Measurements from ENCODE around the gene OR2T12. TPM values are rescaled to one million over a fixed set of nuclear protein-coding genes. Genes with fewer than 3 reads are reported as not detected.
"Not testable (repeated sequence)": the region's sequence is repeated elsewhere in the genome, so short reads cannot be mapped to it uniquely, and the experiment has no call there.

The OR2T12 gene, protein sequence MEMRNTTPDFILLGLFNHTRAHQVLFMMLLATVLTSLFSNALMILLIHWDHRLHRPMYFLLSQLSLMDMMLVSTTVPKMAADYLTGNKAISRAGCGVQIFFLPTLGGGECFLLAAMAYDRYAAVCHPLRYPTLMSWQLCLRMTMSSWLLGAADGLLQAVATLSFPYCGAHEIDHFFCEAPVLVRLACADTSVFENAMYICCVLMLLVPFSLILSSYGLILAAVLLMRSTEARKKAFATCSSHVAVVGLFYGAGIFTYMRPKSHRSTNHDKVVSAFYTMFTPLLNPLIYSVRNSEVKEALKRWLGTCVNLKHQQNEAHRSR
- total RNA-seq: not detected
- long read RNA-seq: 0 reads

DNA sequence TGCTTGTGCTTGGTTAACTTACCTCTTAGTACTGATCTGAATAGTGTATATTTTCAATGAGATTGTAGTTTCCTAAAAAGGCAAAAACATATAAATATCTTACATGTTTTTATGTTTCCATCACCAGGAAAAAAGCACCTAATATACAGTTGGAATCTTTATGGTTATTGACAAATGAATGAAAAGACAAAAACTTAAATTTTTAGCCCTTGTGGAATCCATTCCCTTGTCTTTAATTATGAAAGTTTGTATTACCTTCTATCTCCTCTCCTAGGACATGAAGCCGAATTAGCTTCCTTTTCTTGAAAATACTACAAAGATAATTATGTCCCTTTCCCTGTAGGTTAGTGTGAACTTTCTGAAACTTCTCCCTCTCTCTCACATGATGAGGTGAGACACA is at the start of gene OR2T12:
Gene OR2T12, minus strand, starts transcription at position 101 of the 400 bp plus-strand sequence. CDS start 7,846 bp downstream, outside the sequence.
- no peak for ATAC-seq (ENCODE audit: poor library complexity)
- DNase-seq: no peak
- intact Hi-C loops (cut with DNase I): no loop called here

DNA sequence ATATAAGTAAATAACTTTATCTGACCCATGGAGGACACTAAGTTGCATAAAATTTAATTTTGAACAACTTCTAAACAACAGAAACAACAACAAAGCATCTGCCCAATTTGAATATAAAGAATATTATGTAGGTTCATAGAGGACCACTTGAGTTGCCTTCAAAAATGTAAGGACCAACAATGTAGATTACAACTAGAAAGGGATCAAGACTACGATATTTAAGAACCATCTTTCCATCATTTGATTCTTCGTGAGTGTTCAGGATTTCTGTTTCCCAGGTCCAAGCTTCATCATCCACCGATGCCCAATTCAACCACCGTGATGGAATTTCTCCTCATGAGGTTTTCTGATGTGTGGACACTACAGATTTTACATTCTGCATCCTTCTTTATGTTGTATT is 45.3 kb upstream of the OR2T12 start, which contains the start of gene OR14C36:
Gene OR14C36, plus strand, starts transcription at position 301 of the 400 bp plus-strand sequence. Its CDS starts 0 bp downstream, at position 301.
- DNase-seq (no peak), ATAC-seq (ENCODE audit: poor library complexity) (no peak)
- intact Hi-C loops (cut with DNase I): no loop called here

DNA sequence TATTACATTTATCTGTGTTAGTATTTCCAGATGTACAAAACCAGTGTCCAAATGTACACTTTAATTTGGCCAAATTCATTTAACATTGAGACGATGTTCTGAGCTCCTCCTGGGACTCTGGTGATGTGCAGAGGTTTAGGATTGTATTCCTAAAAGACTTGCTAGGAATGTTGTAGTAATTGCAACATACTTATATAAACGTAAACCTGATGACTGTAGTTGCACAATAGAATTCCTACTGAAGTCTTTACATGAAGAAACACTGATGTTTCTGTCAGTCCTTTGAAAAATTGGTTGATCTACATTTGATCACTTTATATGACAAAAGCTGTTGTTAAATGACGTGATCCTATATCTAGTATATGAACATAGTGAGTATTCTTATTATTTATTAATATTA is 40.2 kb upstream of the OR2T12 start:
- intact Hi-C loops (cut with DNase I): no loop called here
- DNase-seq (no peak), ATAC-seq (ENCODE audit: poor library complexity) (no peak)

DNA sequence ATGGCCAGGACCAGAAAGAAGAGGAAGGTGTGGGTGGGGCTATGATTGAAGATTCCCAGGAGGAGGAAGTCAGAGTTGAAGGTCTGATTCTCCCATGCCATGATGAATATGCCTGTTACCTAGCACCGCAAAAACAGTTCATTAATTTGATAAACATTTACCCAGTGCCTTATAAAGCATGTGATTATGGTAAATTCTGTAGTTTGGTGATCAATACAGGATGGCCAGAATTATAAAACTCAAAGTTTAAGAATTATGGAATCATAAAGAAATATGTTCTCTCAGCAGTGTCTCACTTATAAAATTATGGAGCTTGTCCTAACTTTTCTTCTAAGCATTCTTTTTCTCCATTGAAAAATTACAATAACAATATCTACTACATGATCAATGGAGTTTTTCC is 21.2 kb upstream of the OR2T12 start, which contains the start of gene OR2M7:
Gene OR2M7, minus strand, starts transcription at position 101 of the 400 bp plus-strand sequence. Its CDS starts 0 bp downstream, at position 101.
- ATAC-seq (ENCODE audit: poor library complexity) (no peak), DNase-seq (no peak)
- intact Hi-C loops (cut with DNase I): no loop called here

DNA sequence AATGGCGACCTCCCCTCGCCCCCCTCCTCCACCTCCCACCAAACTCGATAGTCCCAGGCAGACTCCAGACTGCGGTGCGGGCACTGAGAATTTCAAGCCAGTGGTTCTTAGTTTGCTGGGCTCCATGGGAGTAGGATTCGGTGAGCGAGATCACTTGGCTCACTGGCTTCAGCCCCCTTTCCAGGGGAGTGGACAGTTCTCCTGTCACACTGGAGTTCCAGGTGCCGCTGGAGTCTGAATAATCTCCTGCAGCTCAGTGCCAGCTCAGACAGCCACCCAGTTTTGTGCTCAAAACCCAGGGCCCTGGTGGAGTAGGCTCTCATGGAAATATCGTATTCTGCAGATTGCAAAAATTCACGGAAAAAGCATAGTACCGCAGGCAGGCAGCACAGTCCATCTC is 13.6 kb upstream of the OR2T12 start:
- ATAC-seq (ENCODE audit: poor library complexity): no peak
- intact Hi-C loops (cut with DNase I): no loop called here
- no peak for DNase-seq

DNA sequence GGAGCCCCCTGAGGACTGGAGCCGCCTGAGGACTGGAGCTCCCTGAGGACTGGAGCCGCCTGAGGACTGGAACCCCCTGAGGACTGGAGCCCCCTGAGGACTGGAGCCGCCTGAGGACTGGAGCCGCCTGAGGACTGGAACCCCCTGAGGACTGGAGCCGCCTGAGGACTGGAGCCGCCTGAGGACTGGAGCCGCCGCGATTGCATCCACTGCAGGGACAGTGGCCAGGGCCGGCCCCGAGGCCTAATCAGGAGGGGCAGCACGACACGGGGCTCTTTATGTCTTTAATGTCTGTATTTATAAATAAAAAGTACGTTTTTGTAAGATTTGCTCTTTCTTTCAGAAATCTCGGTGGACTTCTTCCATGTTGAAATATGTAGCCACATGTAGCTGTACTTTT is 3.5 kb upstream of the OR2T12 start:
- DNase-seq; ATAC-seq (ENCODE audit: poor library complexity); intact Hi-C loops (cut with DNase I): not testable (repeated sequence)

DNA sequence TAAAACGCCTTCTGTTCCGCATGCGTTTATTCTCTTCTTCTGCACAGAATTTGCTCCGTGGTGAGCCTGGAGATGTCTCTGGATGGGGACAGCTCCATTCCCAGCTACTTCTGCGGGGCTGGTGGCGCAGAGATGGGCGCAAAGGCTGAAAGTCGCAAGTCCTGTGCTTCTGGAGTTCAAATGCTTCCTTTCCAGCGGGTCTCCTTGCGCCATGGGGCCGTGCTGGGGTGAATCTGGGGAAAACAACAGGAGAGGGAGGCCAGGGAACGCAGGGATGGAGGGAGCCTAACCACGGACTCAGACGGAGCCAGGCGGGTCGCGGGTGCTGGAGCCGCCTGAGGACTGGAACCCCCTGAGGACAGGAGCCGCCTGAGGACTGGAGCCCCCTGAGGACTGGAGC is 2.9 kb upstream of the OR2T12 start:
- ATAC-seq (ENCODE audit: poor library complexity): no peak
- DNase-seq: no peak
- intact Hi-C loops (cut with DNase I): no loop called here

DNA sequence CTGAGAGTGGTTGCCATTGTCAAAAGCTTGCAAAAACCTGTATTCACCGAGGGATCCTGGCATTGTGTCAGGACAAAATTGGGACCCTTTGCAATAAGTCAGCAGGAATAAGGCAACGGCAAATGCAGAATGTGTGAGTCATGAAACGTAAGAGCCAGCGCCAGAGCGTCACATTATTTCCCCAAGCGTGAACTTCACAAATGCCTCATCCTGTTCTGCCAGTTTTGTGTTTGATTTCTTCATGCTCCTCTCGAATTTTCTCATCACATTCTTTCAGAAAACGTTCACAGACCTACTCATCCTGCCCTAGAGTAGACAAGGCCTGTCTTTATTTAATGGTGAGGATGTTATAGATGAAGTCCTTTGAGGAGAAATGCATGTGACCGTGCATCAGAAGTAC is 2.4 kb upstream of the OR2T12 start:
- ATAC-seq (ENCODE audit: poor library complexity); DNase-seq; intact Hi-C loops (cut with DNase I): not testable (repeated sequence)

DNA sequence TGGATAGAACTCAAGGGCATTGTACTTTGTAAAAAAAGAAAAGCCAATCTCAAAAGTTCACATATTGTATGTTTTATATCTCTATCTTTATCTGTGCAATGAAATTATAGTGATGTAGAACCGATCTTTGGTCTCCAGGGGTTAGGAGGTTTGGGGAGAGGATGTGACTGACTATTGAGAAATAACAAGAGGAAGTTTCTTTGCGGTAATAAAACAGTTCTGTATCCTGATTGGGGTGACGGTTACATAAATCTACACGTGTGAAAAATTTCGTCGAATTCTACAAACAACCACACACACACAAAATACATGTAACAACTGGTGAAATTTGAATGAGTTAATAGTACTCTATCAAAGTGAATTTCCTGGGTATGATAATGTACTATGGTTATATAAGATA is 14.8 kb downstream of the OR2T12 start:
- intact Hi-C loops (cut with DNase I): no loop called here
- ATAC-seq (ENCODE audit: poor library complexity) (no peak), DNase-seq (no peak)

DNA sequence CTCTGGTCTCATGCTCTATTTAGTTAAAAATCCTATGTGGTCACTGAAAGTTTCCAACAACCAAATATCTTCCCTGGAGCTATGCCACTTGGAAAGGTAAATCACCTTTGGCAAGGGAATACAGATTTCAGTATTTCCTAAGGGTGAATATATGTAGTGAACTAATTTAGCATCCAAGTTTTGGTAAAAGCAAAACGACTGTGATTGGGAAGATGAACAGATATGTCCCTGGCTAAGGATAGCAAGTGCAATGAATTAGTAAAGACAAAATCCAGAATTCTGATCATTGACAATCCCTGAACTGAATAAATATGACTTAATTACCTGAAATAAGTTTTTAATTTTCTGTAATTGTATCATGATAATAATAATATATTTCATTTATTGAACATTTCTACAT is 25.3 kb downstream of the OR2T12 start, which contains the start of gene OR2T33:
Gene OR2T33, minus strand, starts transcription at position 101 of the 400 bp plus-strand sequence. CDS start 4,162 bp downstream, outside the sequence.
- ATAC-seq (ENCODE audit: poor library complexity): no peak
- intact Hi-C loops (cut with DNase I): no loop called here

DNA sequence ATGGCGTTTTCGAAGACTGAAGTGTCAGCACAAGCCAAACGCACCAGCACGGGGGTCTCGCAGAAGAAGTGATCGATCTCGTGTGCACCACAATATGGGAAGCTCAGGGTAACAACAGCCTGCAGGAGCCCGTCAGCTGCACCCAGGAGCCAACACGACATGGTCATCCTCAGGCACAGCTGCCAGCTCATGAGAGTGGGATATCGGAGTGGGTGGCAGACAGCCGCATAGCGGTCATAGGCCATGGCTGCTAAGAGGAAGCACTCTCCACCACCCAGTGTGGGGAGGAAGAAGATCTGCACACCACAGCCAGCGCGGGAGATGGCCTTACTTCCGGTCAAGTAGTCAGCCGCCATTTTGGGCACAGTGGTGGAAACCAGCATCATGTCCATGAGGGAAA is 30.0 kb downstream of the OR2T12 start:
- intact Hi-C loops (cut with DNase I); DNase-seq; ATAC-seq (ENCODE audit: poor library complexity): not testable (repeated sequence)

More for the DNA sequence above, 25.3 kb downstream of the OR2T12 start, which contains the start of gene OR2T33:
- no peak for DNase-seq

DNA sequence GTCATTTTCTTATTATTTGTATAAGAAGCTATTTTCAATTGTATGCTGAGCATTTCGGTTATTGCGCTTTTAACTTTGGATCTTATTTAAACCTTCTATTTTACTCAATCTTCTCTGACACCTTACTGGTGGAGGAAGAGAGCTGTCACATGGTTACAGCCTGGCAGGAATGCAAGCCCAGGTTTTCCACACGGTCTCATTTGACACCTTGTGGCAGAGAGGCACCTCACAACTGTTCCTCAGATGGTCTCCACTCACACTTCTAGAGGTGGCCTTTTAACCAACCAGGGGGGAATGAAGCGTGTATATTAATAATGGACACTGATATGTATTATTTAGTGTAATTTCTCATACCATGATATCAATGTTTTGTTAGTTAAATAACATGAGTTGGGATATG is 35.0 kb downstream of the OR2T12 start:
- intact Hi-C loops (cut with DNase I): no loop called here
- DNase-seq (no peak), ATAC-seq (ENCODE audit: poor library complexity) (no peak)

DNA sequence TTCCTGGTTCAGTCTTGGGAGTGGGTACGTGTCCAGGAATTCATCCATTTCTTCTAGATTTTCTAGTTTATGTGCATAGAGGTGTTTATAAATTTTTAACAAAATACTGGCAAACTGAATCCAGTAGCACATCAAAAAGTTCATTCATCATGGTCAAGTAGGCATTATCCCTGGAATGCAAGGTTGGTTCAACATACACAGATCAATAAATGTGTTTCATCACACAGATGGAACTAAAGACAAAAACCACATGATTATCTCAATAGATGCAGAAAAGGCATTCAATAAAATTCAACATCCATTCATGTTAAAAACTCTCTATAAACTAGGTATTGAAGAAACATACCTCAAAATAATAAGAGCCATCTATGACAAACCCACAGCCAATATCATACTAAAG is 43.9 kb downstream of the OR2T12 start:
- ATAC-seq (ENCODE audit: poor library complexity); DNase-seq; intact Hi-C loops (cut with DNase I): not testable (repeated sequence)

DNA sequence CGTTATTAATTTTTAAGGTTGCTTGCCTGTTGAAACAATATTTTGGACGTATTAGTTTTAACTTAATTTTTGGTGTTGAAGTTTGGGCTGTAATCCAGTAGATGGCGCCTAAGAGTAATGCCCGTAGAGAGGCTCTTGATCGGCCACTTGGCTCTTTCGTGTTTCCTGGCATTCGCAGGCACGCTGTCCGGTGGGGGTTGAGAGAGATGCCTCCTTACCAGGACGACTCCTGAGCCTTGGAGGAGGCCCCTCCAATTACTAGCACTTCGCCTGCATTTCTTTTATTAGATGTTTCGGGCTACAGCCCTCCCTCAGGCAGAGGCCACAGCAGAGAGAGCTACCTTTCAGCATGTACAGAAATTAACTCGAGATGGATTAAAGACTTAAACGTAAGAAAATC is 60.0 kb downstream of the OR2T12 start:
- ATAC-seq (ENCODE audit: poor library complexity) (no peak), DNase-seq (no peak)
- intact Hi-C loops (cut with DNase I): no loop called here

Other genes with a start within 250 kb of the OR2T12 start
- not detected for gene OR2L13, start 208.2 kb downstream of the OR2T12 start, total RNA-seq
- not detected for gene OR2M5, start 158.3 kb downstream of the OR2T12 start, total RNA-seq
- not detected for gene OR2M2, start 128.6 kb downstream of the OR2T12 start, total RNA-seq
- gene OR2M3, start 106.2 kb downstream of the OR2T12 start, total RNA-seq: not detected
- not detected for gene OR2M4, start 72.0 kb downstream of the OR2T12 start, total RNA-seq
- not detected for gene OR2T33, start 25.4 kb downstream of the OR2T12 start, total RNA-seq
- not detected for gene OR2M7, start 21.1 kb upstream of the OR2T12 start, total RNA-seq
- gene OR14C36, start 45.4 kb upstream of the OR2T12 start, total RNA-seq: not detected
- not detected for gene OR2T4, start 58.2 kb upstream of the OR2T12 start, total RNA-seq
- not detected for gene OR2T6, start 72.3 kb upstream of the OR2T12 start, total RNA-seq
- not detected for gene OR2T1, start 99.6 kb upstream of the OR2T12 start, total RNA-seq
- gene OR2T2, start 142.2 kb upstream of the OR2T12 start, total RNA-seq: not detected
- gene OR2T3, start 169.9 kb upstream of the OR2T12 start, total RNA-seq: not detected
- not detected for gene OR2T5, start 185.2 kb upstream of the OR2T12 start, total RNA-seq
- gene OR2G6, start 204.6 kb upstream of the OR2T12 start, total RNA-seq: not detected

All from Right ventricle myocardium superior (tissue), 1 donor.